GM10266 (cell line): ENCODE measurements around the gene LMNA.
"Not testable (repeated sequence)": the region's sequence is repeated elsewhere in the genome, so short reads cannot be mapped to it uniquely, and the experiment has no call there.

Source experiments
- DNase-seq: peaks from one replicate; pipeline ENCODE4 v3.0.0; 2012; ENCODE audit errors: extremely low spot score
- TF ChIP-seq, protein P1 (sequence below): IDR thresholded peaks from 2 replicates; pipeline ENCODE4 v1.5.1; 2012; ENCODE audit warnings: mild to moderate bottlenecking, low read depth; ENCODE audit not compliant: control insufficient read depth, insufficient read depth; ENCODE audit errors: missing control alignments

The LMNA gene

DNA sequence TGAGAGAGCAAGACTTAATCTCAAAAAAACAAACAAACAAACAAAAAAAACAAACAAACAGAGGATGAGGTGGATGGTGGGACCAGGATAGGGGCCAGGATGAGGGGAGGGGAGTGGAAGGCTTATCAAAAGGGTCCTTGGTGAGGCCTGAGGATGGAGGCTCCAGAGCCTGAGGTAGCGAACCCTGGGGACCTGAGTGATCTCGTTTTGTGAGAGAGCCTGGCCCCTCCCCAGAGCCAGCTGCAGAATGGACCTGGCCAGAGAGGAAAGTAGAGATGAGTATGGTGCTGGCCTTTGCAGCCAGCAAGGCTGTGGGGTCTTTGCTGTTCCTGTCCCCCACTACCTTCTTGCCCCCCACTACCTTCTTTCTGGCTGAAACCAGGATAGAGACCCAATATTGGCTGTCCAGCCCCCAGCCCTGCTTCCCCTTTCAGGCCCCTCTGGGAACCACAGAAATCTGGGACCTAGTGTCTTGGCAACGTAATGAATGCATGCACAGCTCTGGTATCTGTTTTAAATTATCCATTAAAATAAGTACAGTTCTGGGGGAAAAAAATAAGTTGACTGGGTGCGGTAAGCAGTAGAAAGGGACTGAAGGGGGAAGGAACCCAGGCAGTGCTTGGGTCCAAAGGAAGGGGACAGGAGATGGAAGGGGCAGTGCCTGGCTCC lies 1.1 kb upstream of the LMNA start:
- TF ChIP-seq, protein P1, sequence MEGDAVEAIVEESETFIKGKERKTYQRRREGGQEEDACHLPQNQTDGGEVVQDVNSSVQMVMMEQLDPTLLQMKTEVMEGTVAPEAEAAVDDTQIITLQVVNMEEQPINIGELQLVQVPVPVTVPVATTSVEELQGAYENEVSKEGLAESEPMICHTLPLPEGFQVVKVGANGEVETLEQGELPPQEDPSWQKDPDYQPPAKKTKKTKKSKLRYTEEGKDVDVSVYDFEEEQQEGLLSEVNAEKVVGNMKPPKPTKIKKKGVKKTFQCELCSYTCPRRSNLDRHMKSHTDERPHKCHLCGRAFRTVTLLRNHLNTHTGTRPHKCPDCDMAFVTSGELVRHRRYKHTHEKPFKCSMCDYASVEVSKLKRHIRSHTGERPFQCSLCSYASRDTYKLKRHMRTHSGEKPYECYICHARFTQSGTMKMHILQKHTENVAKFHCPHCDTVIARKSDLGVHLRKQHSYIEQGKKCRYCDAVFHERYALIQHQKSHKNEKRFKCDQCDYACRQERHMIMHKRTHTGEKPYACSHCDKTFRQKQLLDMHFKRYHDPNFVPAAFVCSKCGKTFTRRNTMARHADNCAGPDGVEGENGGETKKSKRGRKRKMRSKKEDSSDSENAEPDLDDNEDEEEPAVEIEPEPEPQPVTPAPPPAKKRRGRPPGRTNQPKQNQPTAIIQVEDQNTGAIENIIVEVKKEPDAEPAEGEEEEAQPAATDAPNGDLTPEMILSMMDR: no peak
- DNase-seq: no peak

DNA sequence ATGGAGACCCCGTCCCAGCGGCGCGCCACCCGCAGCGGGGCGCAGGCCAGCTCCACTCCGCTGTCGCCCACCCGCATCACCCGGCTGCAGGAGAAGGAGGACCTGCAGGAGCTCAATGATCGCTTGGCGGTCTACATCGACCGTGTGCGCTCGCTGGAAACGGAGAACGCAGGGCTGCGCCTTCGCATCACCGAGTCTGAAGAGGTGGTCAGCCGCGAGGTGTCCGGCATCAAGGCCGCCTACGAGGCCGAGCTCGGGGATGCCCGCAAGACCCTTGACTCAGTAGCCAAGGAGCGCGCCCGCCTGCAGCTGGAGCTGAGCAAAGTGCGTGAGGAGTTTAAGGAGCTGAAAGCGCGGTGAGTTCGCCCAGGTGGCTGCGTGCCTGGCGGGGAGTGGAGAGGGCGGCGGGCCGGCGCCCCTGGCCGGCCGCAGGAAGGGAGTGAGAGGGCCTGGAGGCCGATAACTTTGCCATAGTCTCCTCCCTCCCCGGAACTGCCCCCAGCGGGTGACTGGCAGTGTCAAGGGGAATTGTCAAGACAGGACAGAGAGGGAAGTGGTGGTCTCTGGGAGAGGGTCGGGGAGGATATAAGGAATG lies 505 bp downstream of the LMNA start:
- TF ChIP-seq, protein P1: no peak

DNA sequence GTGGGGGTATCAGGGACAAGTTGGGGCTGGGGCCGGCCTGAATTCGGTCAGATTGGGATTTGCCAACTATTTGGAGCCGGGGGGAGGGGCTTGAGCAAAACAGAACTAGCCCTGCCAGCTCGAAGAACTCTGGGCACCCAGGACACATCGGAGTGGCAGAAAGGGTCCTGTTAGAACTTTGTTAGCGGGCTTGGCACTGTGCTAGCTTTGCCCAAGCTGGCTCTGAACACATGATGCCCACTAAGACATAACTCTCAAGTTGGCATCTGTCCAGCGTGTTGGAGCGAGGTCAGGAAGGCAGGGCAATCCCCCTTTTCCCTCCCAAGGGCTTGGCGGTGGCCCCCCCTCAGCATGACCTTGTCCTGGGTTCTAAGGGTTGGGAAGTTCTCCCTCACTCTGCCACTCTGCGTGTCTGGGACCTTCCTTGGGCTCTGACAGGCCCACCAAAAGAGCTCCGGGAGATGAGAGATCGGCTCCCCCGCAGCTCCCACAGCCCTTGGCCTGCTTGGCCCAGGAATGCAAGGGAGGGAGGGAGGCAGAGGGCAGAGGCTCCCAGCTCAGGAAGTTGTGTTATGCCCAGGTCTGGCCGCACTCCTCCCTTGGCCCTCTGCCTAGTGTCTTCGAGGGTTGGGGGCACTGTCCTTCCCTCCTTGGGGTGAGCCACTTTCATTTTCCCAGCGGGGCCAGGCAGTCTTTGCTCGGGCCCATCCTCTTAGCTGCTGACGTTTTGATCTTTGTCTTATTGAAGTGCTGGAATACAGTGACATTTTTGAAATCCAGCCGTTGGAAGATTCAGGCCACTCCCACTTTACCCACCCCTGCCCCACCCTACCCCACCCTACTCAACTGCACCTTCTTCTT lies 1.2 kb downstream of the LMNA start:
- DNase-seq: no peak
- TF ChIP-seq, protein P1: no peak

More for the DNA sequence above, 505 bp downstream of the LMNA start:
- DNase-seq: no peak

DNA sequence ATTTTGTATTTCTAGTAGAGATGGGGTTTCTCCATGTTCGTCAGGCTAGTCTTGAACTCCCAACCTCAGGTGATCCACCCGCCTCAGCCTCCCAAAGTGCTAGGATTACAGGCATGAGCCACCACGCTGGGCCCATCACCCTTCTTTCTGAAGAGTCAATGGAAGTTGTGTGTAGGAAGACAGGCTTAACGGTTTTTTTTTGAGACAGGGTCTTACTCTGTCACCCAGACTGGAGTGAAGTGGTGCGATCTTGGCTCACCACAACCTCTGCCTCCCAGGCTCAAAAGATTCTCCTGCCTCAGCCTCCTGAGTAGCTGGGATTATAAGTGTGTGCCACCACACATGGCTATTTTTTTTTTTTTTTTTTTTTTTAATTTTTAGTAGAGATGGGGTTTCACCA lies 2.2 kb downstream of the LMNA start:
- not testable (repeated sequence) for DNase-seq

DNA sequence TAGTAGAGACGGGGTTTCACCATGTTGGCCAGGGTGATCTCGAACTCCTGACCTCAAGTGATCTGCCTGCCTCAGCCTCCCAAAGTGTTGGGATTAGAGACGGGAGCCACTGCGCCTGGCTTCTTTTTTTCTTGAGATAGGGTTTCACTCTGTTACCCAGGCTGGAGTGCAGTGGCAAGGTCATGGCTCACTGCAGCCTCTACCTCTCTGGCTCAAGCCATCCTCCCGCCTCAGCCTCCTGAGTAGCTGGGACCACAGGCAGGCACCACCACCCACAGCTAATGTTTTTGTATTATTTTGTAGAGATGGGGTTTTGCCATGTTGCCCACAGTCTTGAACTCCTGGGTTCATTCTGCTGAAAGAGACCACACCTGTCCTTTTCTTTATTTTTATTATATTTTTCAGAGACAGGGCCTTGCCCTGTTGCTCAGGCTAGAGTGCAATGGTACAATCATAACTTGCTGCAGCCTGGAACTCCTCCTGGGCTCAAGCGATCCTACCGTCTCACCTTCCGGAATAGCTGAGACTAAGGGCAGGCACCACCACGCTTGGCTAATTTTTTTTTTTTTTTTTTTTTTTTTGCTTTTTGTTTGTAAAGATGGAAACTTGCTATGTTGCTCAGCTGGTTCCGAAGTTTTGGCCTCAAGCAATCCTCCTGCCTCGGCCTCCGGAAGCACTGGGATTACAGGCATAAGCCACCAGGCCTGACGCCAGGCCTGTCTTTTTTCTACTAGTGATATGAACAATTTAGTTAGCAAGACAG lies 3.1 kb downstream of the LMNA start:
- TF ChIP-seq, protein P1: no peak
- DNase-seq: no peak

DNA sequence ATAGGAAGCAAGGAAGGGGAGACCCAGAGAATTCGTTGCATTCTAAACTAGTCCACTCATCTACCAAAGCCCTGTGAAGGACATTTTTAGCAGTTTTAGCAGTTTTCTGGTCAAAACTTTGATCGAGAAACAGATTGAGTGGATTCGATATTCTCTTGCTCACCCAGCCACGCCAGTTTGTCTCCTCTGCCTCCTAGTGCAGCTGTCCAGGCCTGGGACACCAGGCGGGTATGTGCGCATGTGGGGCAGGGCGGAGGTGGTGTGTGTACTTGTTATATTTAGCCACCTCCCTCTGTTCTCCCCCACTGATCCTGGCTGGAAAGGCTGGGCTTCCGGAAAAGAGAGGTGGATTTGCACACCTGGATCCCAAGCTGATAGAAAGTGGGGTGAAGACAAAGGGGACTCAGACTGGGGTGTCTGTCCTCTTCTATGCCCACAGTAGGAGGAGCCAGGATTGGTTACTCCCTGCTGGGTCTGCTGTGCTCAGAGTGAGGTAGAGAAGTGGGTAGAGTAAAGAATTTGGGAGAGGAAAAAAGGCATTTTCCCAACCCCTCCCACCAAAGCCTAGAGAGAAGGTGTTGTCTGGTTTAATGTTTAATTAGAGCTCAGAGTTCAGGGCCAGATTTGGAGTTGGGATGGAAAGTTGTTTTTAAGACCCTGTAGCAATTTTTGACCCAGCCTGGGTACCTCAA lies 3.8 kb downstream of the LMNA start:
- DNase-seq: no peak
- TF ChIP-seq, protein P1: no peak
